Endothelial cell of umbilical vein (primary cell): Measurements from ENCODE around the gene NFATC1. TPM values are rescaled to one million over a fixed set of nuclear protein-coding genes. Genes with fewer than 3 reads are reported as not detected.

Source experiments
- BruUV-seq: library from RNA; stranded (reverse); fragments of 400-500 nt; replicated peaks from 2 replicates; lab custom pipeline; 2021; lab: Mats Ljungman, UMichigan
- CTCF ChIA-PET: fragments of 300-600, 350-600 bp; sonication (Branson Sonifier 250); formaldehyde crosslinking; loops from one replicate; lab custom pipeline; 2021; ENCODE audit warnings: antibody characterized with exemption, inconsistent platforms; lab: Charles Lee
- POLR2A ChIA-PET: fragments of 300-600, 350-600 bp; sonication (Branson Sonifier 250); formaldehyde crosslinking; loops from one replicate; lab custom pipeline; 2021; ENCODE audit warnings: antibody characterized with exemption, inconsistent platforms; lab: Charles Lee
- DNase-seq: peaks from one replicate; pipeline ENCODE4 v3.0.0-alpha.2; 2011; ENCODE audit warnings: low read depth, low spot score
- FAIRE-seq: peaks from 2 replicates; lab custom pipeline; 2011; peaks lifted over from hg19 to GRCh38; lab: Jason Lieb, UNC
- H2AFZ ChIP-seq: 2 replicates; pipeline ENCODE4 v1.6.0; 2012; ENCODE audit warnings: low read depth, low read length, control low read depth, inconsistent platforms
- H3K27ac ChIP-seq: 2 replicates; pipeline ENCODE4 v1.5.1; 2011; ENCODE audit warnings: low read depth, mild to moderate bottlenecking, control low read depth, low read length, moderate library complexity; ENCODE audit not compliant: insufficient read depth
- H3K27me3 ChIP-seq, 2 experiments: 2 replicates each; pipeline versions ENCODE4 v1.6.0 to v1.6.1; 2011; ENCODE audit warnings: low read length in 2 of 2, mixed read lengths in 1 of 2; ENCODE audit not compliant: control insufficient read depth in 2 of 2, insufficient read depth in 2 of 2
- H3K36me3 ChIP-seq, 2 experiments: 2 replicates in 1 of 2; 3 replicates in 1 of 2; pipeline ENCODE4 v1.5.1; 2011; ENCODE audit warnings: low read length in 2 of 2, mild to moderate bottlenecking in 1 of 2, moderate library complexity in 1 of 2; ENCODE audit not compliant: control insufficient read depth in 2 of 2, insufficient read depth in 2 of 2; ENCODE audit errors: extremely low read depth in 1 of 2
- H3K4me1 ChIP-seq: 3 replicates; pipeline ENCODE4 v1.5.1; 2011; ENCODE audit warnings: mild to moderate bottlenecking, low read length; ENCODE audit not compliant: control insufficient read depth, insufficient read depth; ENCODE audit errors: extremely low read depth
- H3K4me2 ChIP-seq: 2 replicates; pipeline ENCODE4 v1.6.1; 2011; ENCODE audit warnings: low read length, control low read depth, mixed read lengths; ENCODE audit not compliant: insufficient read depth
- H3K4me3 ChIP-seq, 3 experiments: fragments of 200-600 bp in 1 of 3; sonication (generic), shearing (Covaris generic) in 1 of 3; replicated peaks in 1 of 3; 2 replicates each; pipeline ENCODE4 v1.5.1; 2011 to 2016; ENCODE audit warnings: control low read depth in 3 of 3, low read length in 3 of 3, mild to moderate bottlenecking in 2 of 3, inconsistent platforms in 1 of 3, low read depth in 1 of 3, moderate library complexity in 1 of 3; ENCODE audit not compliant: insufficient read depth in 1 of 3
- H3K79me2 ChIP-seq: 2 replicates; pipeline ENCODE4 v1.6.0; 2012; ENCODE audit warnings: low read length, inconsistent platforms; ENCODE audit not compliant: control insufficient read depth, insufficient read depth
- H3K9ac ChIP-seq: replicated peaks from 2 replicates; pipeline ENCODE3; 2011; ENCODE audit warnings: low read length, control low read depth; ENCODE audit not compliant: insufficient read depth; ENCODE audit errors: extremely low read depth
- H3K9me1 ChIP-seq: replicated peaks from 3 replicates; pipeline ENCODE4 v1.6.0; 2011; ENCODE audit warnings: mild to moderate bottlenecking, low read length; ENCODE audit not compliant: control insufficient read depth, insufficient read depth; ENCODE audit errors: extremely low read depth
- H3K9me3 ChIP-seq: replicated peaks from 2 replicates; pipeline ENCODE4 v1.5.1; 2012; ENCODE audit warnings: low read length, inconsistent platforms; ENCODE audit not compliant: control insufficient read depth, insufficient read depth
- H4K20me1 ChIP-seq: replicated peaks from 2 replicates; pipeline ENCODE3; 2011; ENCODE audit warnings: mild to moderate bottlenecking, low read length; ENCODE audit not compliant: control insufficient read depth, insufficient read depth; ENCODE audit errors: extremely low read depth
- EZH2 ChIP-seq: IDR thresholded peaks from 2 replicates; pipeline ENCODE4 v1.6.1; 2012; ENCODE audit warnings: borderline replicate concordance, low read depth, mild to moderate bottlenecking, moderate library complexity, low read length, inconsistent platforms; ENCODE audit not compliant: severe bottlenecking
- FOS ChIP-seq: IDR thresholded peaks from 2 replicates; pipeline ENCODE4 v1.6.1; 2011; ENCODE audit warnings: mild to moderate bottlenecking, low read length, moderate library complexity, borderline replicate concordance; ENCODE audit not compliant: insufficient read depth
- GATA2 ChIP-seq: IDR thresholded peaks from 2 replicates; pipeline ENCODE4 v1.7.0; 2011; ENCODE audit warnings: low read depth, mild to moderate bottlenecking, moderate library complexity, mixed read lengths, low read length; ENCODE audit not compliant: insufficient read length, insufficient read depth
- JUN ChIP-seq: IDR thresholded peaks from 2 replicates; pipeline ENCODE4 v1.6.1; 2011; ENCODE audit warnings: borderline replicate concordance, low read depth; ENCODE audit not compliant: insufficient read length, insufficient read depth
- MYC ChIP-seq: IDR thresholded peaks from one replicate; pipeline ENCODE4 v1.6.1; 2011; ENCODE audit warnings: mild to moderate bottlenecking, low read depth, low read length
- POLR2A ChIP-seq: IDR thresholded peaks from 2 replicates; pipeline ENCODE4 v1.6.1; 2012; ENCODE audit warnings: low read depth, mild to moderate bottlenecking, control low read depth, low read length
- POLR2AphosphoS5 ChIP-seq: IDR thresholded peaks from 2 replicates; pipeline ENCODE4 v1.6.1; 2012; ENCODE audit warnings: low read depth, mild to moderate bottlenecking, control low read depth, low read length, moderate library complexity; ENCODE audit not compliant: insufficient read depth
- dilution Hi-C: fragments of 300-500 bp; cut with MboI; formaldehyde crosslinking; loops from one replicate; pipeline ENCODE4 v1.15.0; 2019; ENCODE audit warnings: low sequenced_read_pairs; ENCODE audit not compliant: extremely low pct_ligation_motif_present
- intact Hi-C: fragments of 100-400 bp; cut with micrococcal nuclease; formaldehyde crosslinking; loops from one replicate; pipeline ENCODE4 v1.10.0; 2022
- polyA plus RNA-seq, 4 experiments: library from polyadenylated mRNA; depleted of rRNA in 3 of 4; stranded (reverse) in 3 of 4; unstranded in 1 of 4; fragments of >200 nt; gene quantifications; 2 replicates each; pipeline versions ENCODE4 v1.2.1 to v1.2.3, GENCODE V29; 2011 to 2012; ENCODE audit warnings: missing spikeins in 1 of 4
- total RNA-seq: library from RNA; stranded (reverse); gene quantifications from 2 replicates; pipeline ENCODE4 v1.2.3, GENCODE V29; 2021
- TF ChIP-seq, protein P1 (sequence below): IDR thresholded peaks from 2 replicates; pipeline ENCODE4 v1.6.1; 2011; ENCODE audit not compliant: insufficient read depth, insufficient read length
- TF ChIP-seq, protein P2 (sequence below), 2 donors: IDR thresholded peaks; 1 replicate in 1 of 2; 2 replicates in 1 of 2; pipeline ENCODE4 v1.5.1; 2011; ENCODE audit warnings: low read length in 2 of 2, mild to moderate bottlenecking in 2 of 2, moderate library complexity in 2 of 2, control low read depth in 1 of 2, inconsistent platforms in 1 of 2, low read depth in 1 of 2; ENCODE audit not compliant: insufficient read depth in 1 of 2; ENCODE audit errors: extremely low read depth in 1 of 2

Gene NFATC1
- total and polyA plus RNA-seq, 2 donors (not counting 3 experiments of a cell fraction or from before 2014, with no cell fraction given), result 11.1 to 30.0 TPM

DNA sequence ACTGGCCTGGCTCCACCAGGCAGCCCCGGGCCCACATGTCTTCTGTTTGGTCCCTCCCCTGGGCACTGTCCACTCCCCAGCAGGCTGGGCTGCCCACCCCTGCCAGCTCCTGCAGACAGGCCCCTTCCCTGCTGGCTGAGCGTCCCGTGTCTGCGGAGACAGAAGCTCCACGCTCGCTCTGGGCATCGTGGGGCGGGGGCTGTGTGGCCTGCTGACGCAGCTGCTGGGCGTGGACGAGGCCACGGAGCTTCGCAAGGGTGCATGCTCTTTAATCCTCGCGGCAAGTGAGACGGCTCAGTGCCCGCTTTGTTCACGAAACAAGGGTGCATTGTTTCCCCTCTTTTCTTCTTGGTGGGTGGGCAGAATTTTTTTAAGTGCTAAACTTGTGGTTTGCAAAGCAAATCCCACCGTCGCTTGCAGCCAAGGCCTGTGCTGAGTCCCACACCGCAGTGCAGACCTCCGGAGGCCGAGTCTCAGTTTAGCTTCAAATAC, 151.1 kb downstream of the NFATC1 start:
- no peaks in the 10 kb centered on the region for H3K9me3 ChIP-seq
- H3K9ac ChIP-seq, result no peak overlapping the region
- no peaks in the 10 kb centered on the region for H4K20me1 ChIP-seq
- H3K4me2 ChIP-seq, result no peak overlapping the region
- no peak overlapping the region for H3K4me3 ChIP-seq
- no peak overlapping the region for H3K27ac ChIP-seq
- no peak overlapping the region for H2AFZ ChIP-seq
- no peaks in the 10 kb centered on the region for H3K4me1 ChIP-seq
- CTCF ChIA-PET, result no interaction called here
- H3K79me2 ChIP-seq, result no peaks in the 10 kb centered on the region
- DNase-seq (no peak), FAIRE-seq (no peak)
- intact Hi-C loops, result no loop called here
- POLR2A ChIA-PET, result no interaction called here
- no peaks in the 10 kb centered on the region for H3K36me3 ChIP-seq
- no peaks in the 10 kb centered on the region for H3K9me1 ChIP-seq
- BruUV-seq, result no TSS peak
- dilution Hi-C loops, result no loop called here
- TF ChIP-seq GATA2 (no peak), POLR2AphosphoS5 (no peak), JUN (no peak), POLR2A (no peak), EZH2 (no peak), MYC (no peak), FOS (no peak)
- TF ChIP-seq, protein P1, sequence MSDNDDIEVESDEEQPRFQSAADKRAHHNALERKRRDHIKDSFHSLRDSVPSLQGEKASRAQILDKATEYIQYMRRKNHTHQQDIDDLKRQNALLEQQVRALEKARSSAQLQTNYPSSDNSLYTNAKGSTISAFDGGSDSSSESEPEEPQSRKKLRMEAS, result no peak
- TF ChIP-seq, protein P2, sequence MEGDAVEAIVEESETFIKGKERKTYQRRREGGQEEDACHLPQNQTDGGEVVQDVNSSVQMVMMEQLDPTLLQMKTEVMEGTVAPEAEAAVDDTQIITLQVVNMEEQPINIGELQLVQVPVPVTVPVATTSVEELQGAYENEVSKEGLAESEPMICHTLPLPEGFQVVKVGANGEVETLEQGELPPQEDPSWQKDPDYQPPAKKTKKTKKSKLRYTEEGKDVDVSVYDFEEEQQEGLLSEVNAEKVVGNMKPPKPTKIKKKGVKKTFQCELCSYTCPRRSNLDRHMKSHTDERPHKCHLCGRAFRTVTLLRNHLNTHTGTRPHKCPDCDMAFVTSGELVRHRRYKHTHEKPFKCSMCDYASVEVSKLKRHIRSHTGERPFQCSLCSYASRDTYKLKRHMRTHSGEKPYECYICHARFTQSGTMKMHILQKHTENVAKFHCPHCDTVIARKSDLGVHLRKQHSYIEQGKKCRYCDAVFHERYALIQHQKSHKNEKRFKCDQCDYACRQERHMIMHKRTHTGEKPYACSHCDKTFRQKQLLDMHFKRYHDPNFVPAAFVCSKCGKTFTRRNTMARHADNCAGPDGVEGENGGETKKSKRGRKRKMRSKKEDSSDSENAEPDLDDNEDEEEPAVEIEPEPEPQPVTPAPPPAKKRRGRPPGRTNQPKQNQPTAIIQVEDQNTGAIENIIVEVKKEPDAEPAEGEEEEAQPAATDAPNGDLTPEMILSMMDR (IDR thresholded peaks at IDR 0.05; ENCODE audit: extremely low read depth in 1 of 2, insufficient read depth in 1 of 2, low read depth in 1 of 2, low read length in 2 of 2), result no peak
- H3K27me3 ChIP-seq, result no peaks in the 10 kb centered on the region
